ENCODE results near the gene STBD1. TPM values are rescaled to one million over a fixed set of nuclear protein-coding genes. Genes with fewer than 3 reads are reported as not detected.

STBD1 gene
- total and polyA plus RNA-seq, 2 experiments from 2014 or later: 14.6 to 30.5 TPM

GRCh38 chr4:76272582-76272981 lies 34.0 kb upstream of the STBD1 start:
- no peaks in the 10 kb centered on the region for H3K9me3 ChIP-seq (ENCODE audit: low read depth)

GRCh38 chr4:76272999-76273398 lies 33.5 kb upstream of the STBD1 start:
- Histone ChIP-seq H3K4me3 (no peak overlapping the region), H3K36me3 (no peaks in the 10 kb centered on the region), H3K27me3 (no peaks in the 10 kb centered on the region), H3K27ac (no peak overlapping the region), H3K4me1 (ENCODE audit: low read depth) (no peaks in the 10 kb centered on the region), H3K9me3 (ENCODE audit: low read depth) (no peaks in the 10 kb centered on the region)
- TF ChIP-seq CTCF (IDR thresholded peaks at IDR 0.05; ENCODE audit: low read depth, low read length): no peak
- DNase-seq (ENCODE audit: low read depth in 1 of 2, low spot score in 1 of 2): no peak

More at GRCh38 chr4:76272582-76272981, 34.0 kb upstream of the STBD1 start:
- DNase-seq (ENCODE audit: low read depth in 1 of 2, low spot score in 1 of 2): no peak
- Histone ChIP-seq H3K27ac (no peak overlapping the region), H3K4me3 (no peak overlapping the region), H3K36me3 (no peaks in the 10 kb centered on the region), H3K4me1 (ENCODE audit: low read depth) (no peaks in the 10 kb centered on the region), H3K27me3 (no peaks in the 10 kb centered on the region)
- no peak for TF ChIP-seq CTCF (IDR thresholded peaks at IDR 0.05; ENCODE audit: low read depth, low read length)

DNA sequence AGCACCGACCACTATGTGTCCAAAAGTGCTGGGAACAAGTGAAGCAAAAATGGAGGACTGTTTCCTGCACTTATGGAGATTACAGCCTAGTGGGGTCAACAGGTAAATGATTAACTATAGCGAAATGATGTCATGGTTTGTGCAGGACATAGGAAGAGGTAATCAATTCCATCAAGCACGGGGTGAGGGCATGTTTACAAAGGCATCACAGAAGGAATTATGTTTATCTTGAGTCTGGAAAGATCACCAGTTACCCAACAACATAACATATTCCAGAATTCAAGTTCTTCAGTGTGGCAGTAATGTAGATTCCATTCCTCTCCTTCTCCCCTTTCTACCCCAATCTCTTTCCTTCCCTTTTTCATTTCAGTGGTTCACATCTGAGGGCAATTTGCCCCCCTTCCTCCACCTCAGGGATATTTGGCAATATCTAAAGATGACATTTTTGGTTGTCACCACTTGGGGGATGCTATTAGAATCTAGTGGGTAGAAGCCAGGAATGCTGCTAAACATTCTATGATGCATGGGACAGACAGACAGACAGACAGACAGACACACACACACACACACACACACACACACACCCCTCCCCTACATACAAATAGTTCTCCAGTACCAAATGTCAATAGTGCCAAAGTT lies 30.9 kb upstream of the STBD1 start:
- H3K4me1 ChIP-seq (ENCODE audit: low read depth): peaks cover 6% of the 10 kb centered on the region
- no peaks in the 10 kb centered on the region for H3K36me3 ChIP-seq
- H3K27ac ChIP-seq: no peak overlapping the region
- H3K9me3 ChIP-seq (ENCODE audit: low read depth): no peaks in the 10 kb centered on the region
- DNase-seq (ENCODE audit: low read depth in 1 of 2, low spot score in 1 of 2): no peak
- H3K4me3 ChIP-seq: no peak overlapping the region
- no peak for TF ChIP-seq CTCF (IDR thresholded peaks at IDR 0.05; ENCODE audit: low read depth, low read length)
- no peaks in the 10 kb centered on the region for H3K27me3 ChIP-seq

GRCh38 chr4:76276813-76277212 lies 29.7 kb upstream of the STBD1 start:
- no peak overlapping the region for H3K27ac ChIP-seq
- H3K4me3 ChIP-seq: no peak overlapping the region
- DNase-seq (ENCODE audit: low read depth in 1 of 2, low spot score in 1 of 2): no peak
- H3K9me3 ChIP-seq (ENCODE audit: low read depth): no peaks in the 10 kb centered on the region
- TF ChIP-seq CTCF (IDR thresholded peaks at IDR 0.05; ENCODE audit: low read depth, low read length): no peak
- H3K27me3 ChIP-seq: no peaks in the 10 kb centered on the region
- no peaks in the 10 kb centered on the region for H3K36me3 ChIP-seq
- H3K4me1 ChIP-seq (ENCODE audit: low read depth): peaks cover 11% of the 10 kb centered on the region

- H3K4me1 ChIP-seq (ENCODE audit: low read depth): peaks cover 11% of the 10 kb centered on the region
- no peak overlapping the region for H3K27ac ChIP-seq
- H3K27me3 ChIP-seq: no peaks in the 10 kb centered on the region
- no peak for DNase-seq (ENCODE audit: low read depth in 1 of 2, low spot score in 1 of 2)
- no peaks in the 10 kb centered on the region for H3K36me3 ChIP-seq
- H3K4me3 ChIP-seq: no peak overlapping the region
- no peak for TF ChIP-seq CTCF (IDR thresholded peaks at IDR 0.05; ENCODE audit: low read depth, low read length)
- no peaks in the 10 kb centered on the region for H3K9me3 ChIP-seq (ENCODE audit: low read depth)
Observed at GRCh38 chr4:76277667-76278066, 28.9 kb upstream of the STBD1 start.
